ENCODE results near the gene UBE2C.
"Not testable (repeated sequence)": the region's sequence is repeated elsewhere in the genome, so short reads cannot be mapped to it uniquely, and the experiment has no call there.

UBE2C gene

GRCh38 chr20:45812157-45813005 is at the start of gene UBE2C:
Gene UBE2C, plus strand, starts transcription at chr20:45812644. Its CDS starts 52 bp downstream, at chr20:45812696.
- DNase-seq: peak; percentile 100

GRCh38 chr20:45764618-45765282 is 47.7 kb upstream of the UBE2C start:
- DNase-seq: not testable (repeated sequence)

GRCh38 chr20:45765307-45765875 is 47.1 kb upstream of the UBE2C start:
- DNase-seq: no peak

- DNase-seq: no peak
Measured at GRCh38 chr20:45765980-45766379, 46.5 kb upstream of the UBE2C start.

- DNase-seq: no peak
Measured at GRCh38 chr20:45768479-45768878, 44.0 kb upstream of the UBE2C start.

- DNase-seq: peak; percentile 93
Measured at GRCh38 chr20:45771182-45771759, 41.2 kb upstream of the UBE2C start.

- no peak for DNase-seq
Measured at GRCh38 chr20:45772693-45773092, 39.8 kb upstream of the UBE2C start.

GRCh38 chr20:45774945-45775344 is 37.5 kb upstream of the UBE2C start:
- peak; percentile 27 for DNase-seq

- no peak for DNase-seq
Measured at GRCh38 chr20:45775411-45775810, 37.0 kb upstream of the UBE2C start.

- DNase-seq: no peak
Measured at GRCh38 chr20:45776931-45777330, 35.5 kb upstream of the UBE2C start.

GRCh38 chr20:45779011-45779915 is 33.2 kb upstream of the UBE2C start:
- no peak for DNase-seq

GRCh38 chr20:45780159-45780558 is 32.3 kb upstream of the UBE2C start:
- DNase-seq: no peak

- DNase-seq: no peak
Measured at GRCh38 chr20:45781391-45781931, 31.0 kb upstream of the UBE2C start.

- DNase-seq: no peak
Measured at GRCh38 chr20:45782890-45783289, 29.6 kb upstream of the UBE2C start.

GRCh38 chr20:45783656-45784294 is 28.7 kb upstream of the UBE2C start:
- DNase-seq: no peak

- DNase-seq: no peak
Measured at GRCh38 chr20:45788351-45788750, 24.1 kb upstream of the UBE2C start.

GRCh38 chr20:45792317-45793118 is 19.9 kb upstream of the UBE2C start:
- no peak for DNase-seq

GRCh38 chr20:45796337-45797065 is 15.9 kb upstream of the UBE2C start:
- no peak for DNase-seq

GRCh38 chr20:45797510-45797909 is 14.9 kb upstream of the UBE2C start:
- DNase-seq: not testable (repeated sequence)

GRCh38 chr20:45797955-45798354 is 14.5 kb upstream of the UBE2C start:
- DNase-seq: not testable (repeated sequence)

Data from NCI-H2171 treated with DMSO at 0.1 percent for 48 hours (cell line).